SU-DHL-6 (cell line): ENCODE measurements around the gene APOM.

Source experiments
- CTCF ChIP-seq: fragments of 200-600 bp; sonication (generic); IDR thresholded peaks from one replicate; pipeline ENCODE4 v1.5.1; 2017; ENCODE audit warnings: antibody characterized with exemption, mild to moderate bottlenecking, low read length, moderate library complexity; ENCODE audit not compliant: insufficient read depth, poor library complexity, severe bottlenecking
- EZH2phosphoT487 ChIP-seq: fragments of 200-600 bp; sonication (generic), shearing (Covaris generic); conservative IDR thresholded peaks from 2 replicates; pipeline ENCODE4 v1.6.1; 2018; ENCODE audit warnings: mild to moderate bottlenecking, antibody characterized with exemption, low read length, moderate library complexity, mixed read lengths

GRCh38 chr6:31652925-31653724, 2.6 kb upstream of the APOM start:
- TF ChIP-seq CTCF: no peak
- no peak for TF ChIP-seq EZH2phosphoT487
